MG63 (cell line): ENCODE results near the gene ATF2. TPM values are rescaled to one million over a fixed set of nuclear protein-coding genes. Genes with fewer than 3 reads are reported as not detected.

ENCODE experiments used
- DNase-seq: peaks from one replicate; pipeline ENCODE4 v3.0.0-alpha.2; 2020
- H3K27me3 ChIP-seq: fragments of 250-450 bp; sonication (Bioruptor Pico); 2 replicates; pipeline ENCODE4 v1.5.1; 2020; ENCODE audit warnings: mild to moderate bottlenecking, moderate library complexity
- H3K36me3 ChIP-seq: fragments of 250-450 bp; sonication (Bioruptor Pico); 2 replicates; pipeline ENCODE4 v1.5.1; 2020; ENCODE audit warnings: mild to moderate bottlenecking, moderate library complexity
- H3K4me3 ChIP-seq: fragments of 250-450 bp; sonication (Bioruptor Pico); 2 replicates; pipeline ENCODE4 v1.5.1; 2020; ENCODE audit warnings: mild to moderate bottlenecking, moderate library complexity
- H3K9me3 ChIP-seq: fragments of 250-450 bp; sonication (Bioruptor Pico); 2 replicates; pipeline ENCODE4 v1.5.1; 2020; ENCODE audit warnings: mild to moderate bottlenecking, moderate library complexity
- total RNA-seq: library from RNA; depleted of rRNA; stranded (reverse); fragments of >200 nt; shearing (Covaris generic); gene quantifications from 2 replicates; pipeline ENCODE4 v1.2.3, GENCODE V29; 2014; ENCODE audit warnings: low replicate concordance; rRNA removed

ATF2 gene
- total RNA-seq, 1 experiment from 2014 or later: 18.4 TPM

DNA sequence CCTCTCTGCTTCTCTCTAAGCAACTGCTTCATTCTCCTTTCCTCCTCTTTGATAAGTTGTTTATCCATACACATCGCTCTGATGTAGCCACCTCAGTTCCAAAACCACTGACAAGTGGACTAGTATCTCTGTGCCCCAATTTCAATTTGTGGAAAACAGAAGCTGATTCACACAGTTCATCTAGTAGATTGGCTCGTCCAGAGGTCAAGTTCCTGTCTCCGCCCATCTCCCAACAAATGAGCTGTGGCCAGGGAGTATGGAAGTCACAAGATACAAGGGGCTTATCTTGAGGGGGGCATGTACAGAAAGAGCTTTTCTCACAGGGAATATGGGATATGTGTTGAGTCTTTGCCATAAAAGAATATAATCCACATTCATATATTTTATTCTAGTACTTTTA is 145.1 kb downstream of the ATF2 start:
- Histone ChIP-seq H3K9me3 (no peaks in the 10 kb centered on the region), H3K36me3 (no peaks in the 10 kb centered on the region), H3K27me3 (no peaks in the 10 kb centered on the region), H3K4me3 (no peak overlapping the region)
- no peak for DNase-seq

Other genes starting within 250 kb of the ATF2 start
- gene CHN1, start 162.8 kb downstream of the ATF2 start, total RNA-seq: 6.4 and 8.1 TPM in 2 replicates
- 207 and 228 TPM in 2 replicates for gene ATP5MC3, start 13.5 kb upstream of the ATF2 start, total RNA-seq